Testis (tissue), 3 donors: ENCODE data around the gene ERBB4. TPM values are rescaled to one million over a fixed set of nuclear protein-coding genes. Genes with fewer than 3 reads are reported as not detected.
"Not testable (repeated sequence)": the region's sequence is repeated elsewhere in the genome, so short reads cannot be mapped to it uniquely, and the experiment has no call there.

ENCODE experiments used
- DNase-seq: peaks from one replicate; pipeline ENCODE4 v3.0.0-alpha.2; 2019
- H3K27ac ChIP-seq, 2 donors: fragments of 200-600 bp; sonication (generic); one replicate each; pipeline ENCODE4 v1.5.1; 2019
- H3K27me3 ChIP-seq: fragments of 200-600 bp; sonication (generic); one replicate; pipeline ENCODE4 v1.5.1; 2019
- H3K36me3 ChIP-seq: fragments of 200-600 bp; sonication (generic); one replicate; pipeline ENCODE4 v1.5.1; 2017; ENCODE audit warnings: low read depth; ENCODE audit errors: missing control alignments
- H3K4me1 ChIP-seq: fragments of 200-600 bp; sonication (generic); one replicate; pipeline ENCODE4 v1.5.1; 2019
- H3K4me3 ChIP-seq, 2 donors: fragments of 200-600 bp; sonication (generic); one replicate each; pipeline ENCODE4 v1.5.1; 2017 to 2019
- H3K9me3 ChIP-seq: fragments of 200-600 bp; sonication (generic); one replicate; pipeline ENCODE4 v1.5.1; 2017
- POLR2A ChIP-seq: fragments of 450-650 bp; IDR thresholded peaks from one replicate; pipeline ENCODE4 v1.6.1; 2017; ENCODE audit warnings: antibody characterized with exemption, mild to moderate bottlenecking, moderate library complexity
- WGBS, 2 donors: methylation state at CpG; one replicate each; pipeline ENCODE4 v1.1.5; 2018; 5-methylcytosine and 5-hydroxymethylcytosine counted together
- intact Hi-C: fragments of 100-400 bp; cut with DNase I; formaldehyde crosslinking; loops from one replicate; pipeline ENCODE4 v1.15.1; 2023; ENCODE audit warnings: low total_unique reads
- polyA plus RNA-seq: library from polyadenylated mRNA; stranded (reverse); fragments of 350-450 nt; fragmentation: Illumina TruSeq; extraction: RNeasy Lipid Tissue Mini Kit (QIAGEN cat#74804); gene quantifications from one replicate; pipeline ENCODE4 v1.2.3, GENCODE V29; 2014; ENCODE audit warnings: low read depth, low replicate concordance; ENCODE audit not compliant: insufficient read depth
- total RNA-seq, 2 donors: library from RNA; depleted of rRNA; stranded (reverse); fragments of >200 nt; gene quantifications; one replicate each; pipeline ENCODE4 v1.2.3, GENCODE V29; 2016
- TF ChIP-seq, protein P1 (sequence below), 3 experiments: fragments of 450-650 bp in 2 of 3; fragments of 200-600 bp in 1 of 3; sonication (generic) in 1 of 3; IDR thresholded peaks; one replicate each; pipeline ENCODE4 v1.5.1; 2016 to 2019; ENCODE audit warnings: antibody characterized with exemption in 3 of 3, mild to moderate bottlenecking in 2 of 3, moderate library complexity in 1 of 3

ERBB4 gene
- total and polyA plus RNA-seq, 3 donors from 2014 or later = 6.1 to 62.7 (median 47.7) TPM

DNA sequence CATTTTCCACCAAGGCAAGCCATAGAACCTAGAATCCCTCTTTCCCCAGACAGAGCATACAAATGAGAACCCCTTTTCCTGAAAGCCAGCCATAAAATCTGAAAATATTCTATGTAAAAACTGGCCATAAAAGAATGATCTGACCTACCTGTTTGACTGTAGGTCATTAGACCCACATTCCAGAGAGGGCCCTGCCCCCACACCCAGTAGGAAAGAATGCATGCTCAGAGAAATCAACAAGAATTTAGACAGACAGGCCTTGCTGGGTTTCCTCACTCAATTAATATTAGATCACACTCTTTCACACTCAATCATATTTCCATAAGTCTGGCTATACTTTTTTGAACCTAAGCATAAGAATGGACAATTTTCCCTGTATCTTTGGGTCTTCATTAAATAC is 929.5 kb downstream of the ERBB4 start:
- intact Hi-C loops = no loop called here
- no peak for DNase-seq
- TF ChIP-seq POLR2A = no peak
- TF ChIP-seq, protein P1, sequence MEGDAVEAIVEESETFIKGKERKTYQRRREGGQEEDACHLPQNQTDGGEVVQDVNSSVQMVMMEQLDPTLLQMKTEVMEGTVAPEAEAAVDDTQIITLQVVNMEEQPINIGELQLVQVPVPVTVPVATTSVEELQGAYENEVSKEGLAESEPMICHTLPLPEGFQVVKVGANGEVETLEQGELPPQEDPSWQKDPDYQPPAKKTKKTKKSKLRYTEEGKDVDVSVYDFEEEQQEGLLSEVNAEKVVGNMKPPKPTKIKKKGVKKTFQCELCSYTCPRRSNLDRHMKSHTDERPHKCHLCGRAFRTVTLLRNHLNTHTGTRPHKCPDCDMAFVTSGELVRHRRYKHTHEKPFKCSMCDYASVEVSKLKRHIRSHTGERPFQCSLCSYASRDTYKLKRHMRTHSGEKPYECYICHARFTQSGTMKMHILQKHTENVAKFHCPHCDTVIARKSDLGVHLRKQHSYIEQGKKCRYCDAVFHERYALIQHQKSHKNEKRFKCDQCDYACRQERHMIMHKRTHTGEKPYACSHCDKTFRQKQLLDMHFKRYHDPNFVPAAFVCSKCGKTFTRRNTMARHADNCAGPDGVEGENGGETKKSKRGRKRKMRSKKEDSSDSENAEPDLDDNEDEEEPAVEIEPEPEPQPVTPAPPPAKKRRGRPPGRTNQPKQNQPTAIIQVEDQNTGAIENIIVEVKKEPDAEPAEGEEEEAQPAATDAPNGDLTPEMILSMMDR (IDR thresholded peaks at IDR 0.05) = no peak

DNA sequence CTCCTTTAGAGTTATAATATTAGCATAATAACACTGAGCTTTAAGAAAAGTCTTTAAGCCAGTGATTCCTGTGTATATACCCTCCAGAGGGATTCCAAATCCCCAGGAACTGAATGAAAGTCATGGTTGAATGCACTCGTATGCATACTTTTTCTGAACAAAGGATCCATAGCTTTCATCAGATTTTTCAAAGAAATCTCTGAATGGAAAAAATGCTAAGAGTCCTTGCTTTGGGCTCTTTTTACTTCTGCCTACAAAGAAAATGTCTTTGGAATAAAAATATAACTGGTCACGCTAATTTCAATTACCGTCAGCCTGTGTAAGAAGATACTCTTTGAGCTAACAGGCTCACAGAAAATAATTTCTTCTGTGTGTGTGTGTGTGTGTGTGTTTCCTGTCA is 939.5 kb downstream of the ERBB4 start:
- Histone ChIP-seq H3K4me1 (no peaks in the 10 kb centered on the region), H3K9me3 (no peaks in the 10 kb centered on the region), H3K4me3 (no peak overlapping the region), H3K36me3 (no peaks in the 10 kb centered on the region), H3K27ac (no peak overlapping the region), H3K27me3 (no peaks in the 10 kb centered on the region)
- TF ChIP-seq, protein P1 (IDR thresholded peaks at IDR 0.05) = no peak
- TF ChIP-seq POLR2A = no peak
- intact Hi-C loops = no loop called here
- 82 to 94% methylated on average over 3 of the region's 3 CpGs for WGBS, 2 donors
- DNase-seq = no peak

More for the DNA sequence above, 929.5 kb downstream of the ERBB4 start:
- Histone ChIP-seq H3K27ac (no peak overlapping the region), H3K36me3 (no peaks in the 10 kb centered on the region), H3K9me3 (no peaks in the 10 kb centered on the region), H3K4me1 (no peaks in the 10 kb centered on the region), H3K4me3 (no peak overlapping the region), H3K27me3 (no peaks in the 10 kb centered on the region)

DNA sequence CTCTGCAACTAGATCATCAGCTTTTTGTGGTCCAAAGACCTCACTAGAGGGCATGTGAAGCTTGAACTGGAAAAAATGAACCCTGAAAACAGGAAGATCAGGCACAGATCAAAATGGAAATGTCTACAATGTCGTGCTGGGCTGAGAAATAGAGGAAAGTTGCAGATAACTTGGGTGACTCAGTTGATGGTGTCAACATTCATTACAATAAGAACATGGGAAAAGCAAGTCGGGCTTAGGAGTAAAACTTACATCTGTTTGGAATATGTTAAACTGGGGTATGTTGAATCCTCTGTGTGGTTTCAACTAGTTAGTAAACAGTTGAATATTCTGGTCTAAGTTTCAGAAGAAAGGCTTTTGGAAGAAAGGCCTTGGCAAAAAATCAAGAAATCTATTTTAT is 940.4 kb downstream of the ERBB4 start:
- H3K27ac ChIP-seq = no peak overlapping the region
- no peaks in the 10 kb centered on the region for H3K36me3 ChIP-seq
- no peaks in the 10 kb centered on the region for H3K9me3 ChIP-seq
- no peaks in the 10 kb centered on the region for H3K4me1 ChIP-seq
- H3K27me3 ChIP-seq = no peaks in the 10 kb centered on the region
- TF ChIP-seq, protein P1 (IDR thresholded peaks at IDR 0.05) = no peak
- TF ChIP-seq POLR2A = no peak
- intact Hi-C loops = no loop called here
- 80 to 90% methylated on average over 2 of the region's 2 CpGs for WGBS, 2 donors
- DNase-seq = no peak
- no peak overlapping the region for H3K4me3 ChIP-seq

DNA sequence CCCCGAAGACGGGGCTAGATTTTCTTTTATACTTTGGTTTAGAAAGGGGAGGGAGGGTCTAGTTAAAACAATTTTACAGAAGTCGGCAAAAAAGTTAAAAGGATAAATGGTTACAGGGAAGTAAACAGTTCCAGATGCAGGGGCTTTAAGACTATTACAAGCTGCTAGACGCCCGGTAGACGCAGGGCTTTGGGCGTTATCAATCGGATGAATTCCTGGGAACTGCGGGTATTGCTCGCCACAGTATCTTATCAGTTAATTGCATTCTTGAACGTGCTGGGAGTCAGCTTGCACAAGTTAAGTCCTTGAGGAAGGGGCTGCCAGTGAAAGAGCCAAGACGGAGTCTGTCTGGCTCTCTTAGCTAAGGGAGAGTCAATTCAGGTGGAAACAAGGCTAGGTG is 946.6 kb downstream of the ERBB4 start:
- H3K4me3 ChIP-seq, intact Hi-C loops, DNase-seq, H3K9me3 ChIP-seq, H3K27me3 ChIP-seq, H3K4me1 ChIP-seq, H3K36me3 ChIP-seq, H3K27ac ChIP-seq: not testable (repeated sequence)
- 16% methylated on average over 12 of the region's 12 CpGs for WGBS, 2 donors

DNA sequence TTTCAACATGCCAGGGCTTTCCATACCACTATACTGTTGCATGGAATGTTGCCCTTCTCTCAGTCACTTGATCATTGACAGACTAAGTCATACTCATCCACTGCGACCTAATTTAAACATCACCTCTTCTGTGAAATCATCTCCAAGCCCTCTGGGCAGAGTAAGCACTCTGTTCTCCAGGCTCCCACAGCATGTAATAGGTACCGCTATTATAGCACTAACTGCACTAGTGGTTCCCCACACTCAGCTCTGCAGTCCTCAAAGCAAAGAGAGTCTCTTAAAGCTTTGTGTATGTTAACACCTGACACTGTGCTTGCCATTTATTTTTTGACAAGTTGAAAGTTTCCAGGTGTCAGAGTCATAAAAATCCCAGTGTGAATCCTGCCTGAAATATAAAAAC is 947.2 kb downstream of the ERBB4 start:
- Histone ChIP-seq H3K9me3 (no peaks in the 10 kb centered on the region), H3K4me3 (no peak overlapping the region), H3K4me1 (peaks cover 3% of the 10 kb centered on the region), H3K36me3 (no peaks in the 10 kb centered on the region), H3K27me3 (no peaks in the 10 kb centered on the region), H3K27ac (no peak overlapping the region)
- TF ChIP-seq, protein P1 (IDR thresholded peaks at IDR 0.05) = no peak
- no peak for TF ChIP-seq POLR2A
- intact Hi-C loops = no loop called here
- WGBS, 2 donors = 81 to 85% methylated on average over 2 of the region's 2 CpGs
- DNase-seq = no peak
